OCI-LY3 (cell line): ENCODE measurements around the gene LRRC74B.

ENCODE experiments used
- CTCF ChIP-seq: fragments of 200-600, 300-600 bp; sonication (generic); IDR thresholded peaks from 2 replicates; pipeline ENCODE4 v1.5.1; 2014; ENCODE audit warnings: antibody characterized with exemption, low read length, low read depth
- EZH2phosphoT487 ChIP-seq: fragments of 200-600 bp; shearing (Covaris generic); IDR thresholded peaks from 2 replicates; pipeline ENCODE4 v1.6.1; 2018; ENCODE audit warnings: antibody characterized with exemption, mixed run types, low read depth

DNA sequence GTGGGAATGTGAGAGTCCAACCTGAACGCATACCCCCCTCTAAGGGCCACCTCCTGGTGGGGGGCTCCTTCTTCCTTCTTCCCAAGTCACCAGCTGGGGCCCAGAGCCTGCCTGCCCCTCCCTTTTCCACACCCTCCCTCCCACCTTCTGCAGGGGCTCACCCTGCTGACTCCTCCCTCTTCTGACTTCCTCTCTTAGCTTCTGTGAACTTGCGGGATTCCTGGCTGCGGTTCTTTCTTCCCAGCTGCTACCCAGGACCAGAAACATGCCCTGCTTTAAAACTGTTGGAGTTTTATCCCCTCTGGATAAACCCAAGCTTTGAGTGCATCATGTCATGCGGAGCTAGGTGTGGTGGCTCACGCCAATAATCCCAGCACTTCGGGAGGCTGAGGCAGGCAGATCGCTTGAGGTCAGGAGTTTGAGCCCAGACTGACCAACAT is 10.2 kb downstream of the LRRC74B start:
- TF ChIP-seq CTCF (no peak), EZH2phosphoT487 (no peak)
